ENCODE results near the gene CEP250.
"Not testable (repeated sequence)": the region's sequence is repeated elsewhere in the genome, so short reads cannot be mapped to it uniquely, and the experiment has no call there.

The CEP250 gene

GRCh38 chr20:35496481-35496880 is 41.1 kb downstream of the CEP250 start:
- DNase-seq: no peak

GRCh38 chr20:35497320-35497719 is 41.9 kb downstream of the CEP250 start:
- DNase-seq: no peak

DNA sequence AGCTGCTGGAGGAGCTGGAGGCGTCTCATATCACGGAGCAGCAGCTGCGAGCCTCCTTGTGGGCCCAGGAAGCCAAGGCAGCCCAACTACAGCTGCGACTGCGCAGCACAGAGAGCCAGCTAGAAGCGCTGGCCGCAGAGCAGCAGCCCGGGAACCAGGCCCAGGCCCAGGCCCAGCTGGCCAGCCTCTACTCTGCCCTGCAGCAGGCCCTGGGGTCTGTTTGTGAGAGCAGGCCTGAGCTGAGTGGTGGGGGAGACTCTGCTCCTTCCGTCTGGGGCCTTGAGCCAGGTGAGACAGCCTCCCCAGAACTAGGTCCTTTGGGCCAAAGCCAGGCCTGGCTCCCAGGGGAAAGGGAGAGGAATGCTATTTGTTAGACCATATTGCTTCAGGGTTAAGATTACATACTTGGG is 42.4 kb downstream of the CEP250 start:
- DNase-seq: no peak

DNA sequence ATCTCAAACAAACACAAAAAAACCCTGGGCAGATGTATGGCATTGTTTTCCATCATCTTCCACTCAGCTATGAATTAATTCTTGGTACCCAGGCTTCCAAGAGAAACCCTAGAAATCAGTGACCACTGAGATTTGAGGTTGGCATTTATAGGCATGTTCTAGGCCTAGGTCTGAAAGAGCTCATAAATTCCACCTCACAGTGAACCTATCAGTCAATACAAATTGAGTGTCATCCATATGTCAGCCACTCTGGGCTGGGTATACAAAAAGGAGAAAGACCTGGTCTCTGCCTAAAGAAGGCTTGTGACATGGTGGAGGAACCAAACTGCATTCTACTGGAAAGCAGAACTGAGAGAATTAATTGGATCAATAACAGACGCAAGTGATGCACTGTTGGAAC is 43.9 kb downstream of the CEP250 start:
- no peak for DNase-seq

GRCh38 chr20:35502352-35502751 is 47.0 kb downstream of the CEP250 start:
- no peak for DNase-seq

GRCh38 chr20:35503281-35503680 is 47.9 kb downstream of the CEP250 start:
- DNase-seq: no peak

DNA sequence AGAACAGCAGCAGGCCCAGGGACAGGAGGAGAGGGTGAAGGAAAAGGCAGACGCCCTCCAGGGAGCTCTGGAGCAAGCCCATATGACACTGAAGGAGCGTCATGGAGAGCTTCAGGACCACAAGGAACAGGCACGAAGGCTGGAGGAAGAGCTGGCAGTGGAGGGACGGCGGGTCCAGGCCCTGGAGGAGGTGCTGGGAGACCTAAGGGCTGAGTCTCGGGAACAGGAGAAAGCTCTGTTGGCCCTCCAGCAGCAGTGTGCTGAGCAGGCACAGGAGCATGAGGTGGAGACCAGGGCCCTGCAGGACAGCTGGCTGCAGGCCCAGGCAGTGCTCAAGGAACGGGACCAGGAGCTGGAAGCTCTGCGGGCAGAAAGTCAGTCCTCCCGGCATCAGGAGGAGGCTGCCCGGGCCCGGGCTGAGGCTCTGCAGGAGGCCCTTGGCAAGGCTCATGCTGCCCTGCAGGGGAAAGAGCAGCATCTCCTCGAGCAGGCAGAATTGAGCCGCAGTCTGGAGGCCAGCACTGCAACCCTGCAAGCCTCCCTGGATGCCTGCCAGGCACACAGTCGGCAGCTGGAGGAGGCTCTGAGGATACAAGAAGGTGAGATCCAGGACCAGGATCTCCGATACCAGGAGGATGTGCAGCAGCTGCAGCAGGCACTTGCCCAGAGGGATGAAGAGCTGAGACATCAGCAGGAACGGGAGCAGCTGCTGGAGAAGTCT is 48.6 kb downstream of the CEP250 start:
- DNase-seq: no peak

DNA sequence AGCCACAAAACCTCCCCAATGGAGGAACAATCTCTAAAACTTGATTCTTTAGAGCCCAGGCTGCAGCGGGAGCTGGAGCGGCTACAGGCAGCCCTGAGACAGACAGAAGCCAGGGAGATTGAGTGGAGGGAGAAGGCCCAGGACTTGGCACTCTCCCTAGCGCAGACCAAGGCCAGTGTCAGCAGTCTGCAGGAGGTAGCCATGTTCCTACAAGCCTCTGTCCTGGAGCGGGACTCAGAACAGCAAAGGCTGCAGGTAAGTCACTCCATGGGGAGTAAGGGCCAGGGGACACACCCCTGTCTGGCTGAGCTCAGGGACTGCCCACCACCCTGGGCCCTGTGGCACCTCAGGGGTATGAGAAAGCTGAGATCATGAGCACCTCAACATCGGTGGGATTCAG is 49.4 kb downstream of the CEP250 start:
- no peak for DNase-seq

GRCh38 chr20:35506179-35506578 is 50.8 kb downstream of the CEP250 start:
- DNase-seq: no peak

- DNase-seq: no peak
Observed at GRCh38 chr20:35506872-35507638, 51.7 kb downstream of the CEP250 start.

- no peak for DNase-seq
Observed at GRCh38 chr20:35508493-35509218, 53.3 kb downstream of the CEP250 start.

DNA sequence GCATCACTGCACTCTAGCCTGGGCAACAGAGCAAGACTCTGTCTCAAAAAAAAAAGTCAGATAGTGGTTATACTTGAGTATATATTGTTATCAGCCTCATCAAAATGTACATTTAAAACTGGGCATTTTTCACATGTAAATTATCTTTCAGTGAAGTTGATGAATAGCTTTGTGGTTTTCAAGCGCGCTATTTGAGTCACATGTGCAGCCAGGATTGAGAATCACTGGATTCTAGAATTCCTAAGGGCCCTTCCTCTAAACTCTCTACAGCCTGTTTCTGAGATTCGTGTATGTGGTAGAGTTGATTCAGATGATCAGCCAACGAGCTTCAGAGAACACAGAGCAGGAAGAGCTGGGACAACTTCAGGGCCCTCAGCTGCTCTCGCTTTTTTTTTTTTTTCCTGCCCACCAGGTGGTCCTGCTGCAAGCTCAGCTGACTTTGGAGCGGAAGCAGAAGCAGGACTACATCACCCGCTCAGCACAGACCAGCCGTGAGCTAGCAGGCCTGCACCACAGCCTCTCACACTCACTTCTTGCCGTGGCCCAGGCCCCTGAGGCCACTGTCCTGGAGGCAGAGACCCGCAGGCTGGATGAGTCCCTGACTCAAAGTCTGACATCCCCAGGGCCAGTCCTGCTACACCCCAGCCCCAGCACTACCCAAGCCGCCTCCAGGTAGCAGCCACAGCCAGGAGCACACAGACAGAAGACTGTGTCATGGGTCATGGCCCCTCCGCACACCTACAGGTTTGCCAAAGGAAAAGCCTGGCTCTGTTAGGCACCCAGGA is 55.7 kb downstream of the CEP250 start:
- no peak for DNase-seq

GRCh38 chr20:35511814-35512420 is 56.5 kb downstream of the CEP250 start:
- DNase-seq: no peak

GRCh38 chr20:35514371-35514932 is 59.1 kb downstream of the CEP250 start:
- no peak for DNase-seq

- DNase-seq: no peak
Observed at GRCh38 chr20:35515341-35515740, 59.9 kb downstream of the CEP250 start.

DNA sequence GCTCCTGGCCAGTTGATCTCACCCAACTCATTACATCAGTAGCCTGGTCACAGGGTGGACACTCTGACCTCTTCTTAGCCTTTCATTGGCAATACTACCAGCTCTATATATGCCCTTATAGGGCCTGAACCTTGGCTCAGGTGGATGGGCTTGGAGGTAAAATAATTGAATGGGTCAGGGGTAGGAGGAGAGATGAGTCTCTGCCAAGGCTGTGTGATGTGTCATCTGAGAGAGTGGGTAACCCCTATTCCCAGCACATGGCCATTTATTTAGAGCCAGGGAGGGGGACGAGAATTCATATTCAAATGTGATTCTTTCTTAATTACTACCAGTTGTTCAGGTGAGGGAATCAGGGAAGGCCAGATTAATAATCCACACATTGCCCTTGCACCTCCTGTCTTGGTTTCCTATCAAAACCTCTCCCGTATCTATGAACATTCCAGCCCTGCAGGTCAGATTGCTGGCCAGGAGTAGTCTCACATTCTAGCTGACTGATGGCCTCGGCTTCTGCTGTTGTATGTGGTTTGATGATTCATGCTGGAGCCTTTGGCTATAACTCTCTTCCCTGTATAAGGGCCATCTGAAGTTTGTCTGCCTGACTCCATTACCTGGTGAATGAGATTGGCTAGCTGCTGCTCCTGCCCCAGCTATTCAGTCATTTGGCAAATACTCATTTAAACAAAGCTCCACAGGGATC is 60.7 kb downstream of the CEP250 start:
- no peak for DNase-seq

GRCh38 chr20:35517125-35517524 is 61.7 kb downstream of the CEP250 start:
- DNase-seq: no peak

DNA sequence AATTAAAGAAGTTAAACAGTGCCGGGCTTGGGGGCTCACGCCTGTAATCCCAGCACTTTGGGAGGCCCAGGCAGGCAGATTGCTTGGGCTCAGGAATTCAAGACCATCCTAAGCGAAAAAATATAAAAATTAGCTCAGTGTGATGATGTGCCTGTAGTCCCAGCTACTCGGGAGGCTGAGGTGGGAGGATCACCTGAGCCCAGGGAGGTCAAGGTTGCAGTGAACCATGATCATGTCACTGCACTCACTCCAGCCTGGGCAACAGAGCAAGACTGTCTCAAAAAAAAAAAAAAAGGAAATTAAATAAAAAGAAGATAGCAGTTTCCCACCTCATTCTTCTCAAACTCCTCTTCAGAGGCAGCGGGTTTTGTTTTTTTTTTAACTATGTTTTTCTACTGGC is 62.4 kb downstream of the CEP250 start:
- not testable (repeated sequence) for DNase-seq

DNA sequence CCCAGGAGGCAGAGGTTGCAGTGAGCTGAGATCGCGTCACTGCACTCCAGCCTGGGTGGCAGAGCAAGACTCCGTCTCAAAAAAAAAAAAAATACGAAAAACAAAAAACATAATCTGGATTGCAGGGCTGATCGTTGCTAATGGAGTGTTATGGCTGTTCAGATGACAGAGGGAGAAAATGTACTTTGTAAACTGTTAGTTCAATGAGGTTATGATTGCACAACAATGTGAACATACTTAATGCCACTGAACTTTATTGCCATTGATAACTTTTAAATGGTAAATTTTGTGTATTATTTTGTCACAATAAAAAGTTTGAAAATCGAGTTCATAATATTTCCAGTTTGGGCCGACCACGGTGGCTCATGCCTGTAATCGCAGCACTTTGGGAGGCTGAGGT is 63.6 kb downstream of the CEP250 start:
- DNase-seq: no peak

GRCh38 chr20:35523298-35523888 is 68.0 kb downstream of the CEP250 start:
- no peak for DNase-seq

DNA sequence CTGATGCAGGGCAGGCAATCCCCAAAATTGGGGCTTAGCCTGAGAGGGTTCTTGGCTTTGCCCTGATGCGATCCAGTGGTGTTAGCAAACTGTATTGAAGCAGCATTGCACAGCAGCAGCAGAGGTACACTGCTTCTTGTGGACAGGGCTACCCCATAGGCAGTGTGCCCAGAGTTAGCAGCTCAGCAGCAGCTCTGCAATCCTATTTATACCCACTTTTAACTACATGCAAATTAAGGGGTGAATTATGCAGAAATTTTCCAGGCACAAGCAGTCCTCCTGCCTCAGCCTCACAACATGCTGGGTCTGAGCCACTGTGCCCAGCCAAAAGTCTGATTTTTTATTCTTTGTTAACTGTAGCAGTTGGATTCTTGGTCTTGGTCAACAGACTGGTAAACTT is 70.2 kb downstream of the CEP250 start:
- no peak for DNase-seq
